Germinal center (tissue), 1 donor: Measurements from ENCODE around the gene CFL1.
"Not testable (repeated sequence)": the region's sequence is repeated elsewhere in the genome, so short reads cannot be mapped to it uniquely, and the experiment has no call there.

Experiments
- DNase-seq: peaks from one replicate; pipeline ENCODE4 v3.0.0; 2012; ENCODE audit warnings: mixed read lengths, low spot score

Gene CFL1

DNA sequence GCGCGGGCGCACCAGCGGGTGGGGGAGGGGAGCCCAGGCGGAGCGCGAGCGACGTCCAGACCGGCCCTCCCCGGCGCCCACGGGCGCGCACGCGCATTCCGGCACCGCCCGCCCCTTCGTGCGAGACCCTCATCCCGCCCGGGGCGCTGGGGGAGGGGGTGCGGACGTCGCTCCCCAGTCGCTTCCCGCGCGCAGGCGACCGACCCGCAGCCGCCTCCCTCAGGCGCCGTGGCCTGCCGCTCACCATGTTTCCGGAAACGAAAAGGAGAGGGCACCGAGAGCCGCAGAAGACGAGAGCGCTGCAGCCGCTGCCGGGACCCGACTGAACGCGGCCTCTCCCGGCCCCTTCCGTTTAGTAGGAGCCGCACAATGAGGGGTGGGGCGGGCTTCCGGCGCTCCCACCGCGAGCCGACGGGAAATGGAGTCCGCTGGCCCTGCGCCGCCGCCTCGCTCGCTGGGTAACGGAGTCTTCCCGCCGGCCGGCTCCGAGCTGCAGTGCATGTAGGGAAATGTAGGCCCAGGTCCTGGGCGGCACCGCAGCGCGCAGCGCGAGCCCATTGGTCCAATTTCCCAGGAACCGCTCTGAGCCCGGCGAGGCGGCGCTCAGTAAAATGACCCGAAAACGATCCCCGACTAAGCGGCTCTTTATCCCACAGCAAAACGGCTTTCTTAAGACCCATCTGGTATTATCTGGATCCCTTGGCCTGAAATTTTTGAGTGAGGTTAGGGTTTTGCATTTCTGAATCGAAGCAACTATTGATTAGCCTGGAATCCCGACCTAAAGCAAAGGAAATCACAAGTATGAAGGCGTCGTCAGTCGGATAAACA, at the start of gene CFL1:
Gene CFL1 (minus strand): TSS at position 328 of the 828 bp plus-strand sequence. CDS start 81 bp downstream, at position 247.
- peak; percentile 90 for DNase-seq

DNA sequence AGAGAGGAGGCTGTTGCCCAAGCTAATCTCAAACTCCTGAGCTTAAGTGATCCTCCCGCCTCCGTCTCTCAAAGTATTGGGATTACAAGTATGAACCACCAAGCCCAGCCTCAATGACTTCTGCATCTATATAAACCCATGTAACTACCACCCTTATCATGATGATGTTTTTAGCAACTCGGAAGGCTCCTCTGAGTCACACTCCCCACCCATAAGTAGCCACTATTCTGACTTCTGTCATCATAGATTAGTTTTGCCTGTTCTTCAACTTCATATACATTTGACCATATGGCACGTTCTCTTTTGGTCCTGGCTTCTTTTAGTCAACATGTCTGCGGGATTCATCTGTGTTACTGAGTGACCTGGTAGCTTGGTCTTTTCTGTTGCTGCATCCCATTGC, 48.6 kb upstream of the CFL1 start:
- DNase-seq = no peak

DNA sequence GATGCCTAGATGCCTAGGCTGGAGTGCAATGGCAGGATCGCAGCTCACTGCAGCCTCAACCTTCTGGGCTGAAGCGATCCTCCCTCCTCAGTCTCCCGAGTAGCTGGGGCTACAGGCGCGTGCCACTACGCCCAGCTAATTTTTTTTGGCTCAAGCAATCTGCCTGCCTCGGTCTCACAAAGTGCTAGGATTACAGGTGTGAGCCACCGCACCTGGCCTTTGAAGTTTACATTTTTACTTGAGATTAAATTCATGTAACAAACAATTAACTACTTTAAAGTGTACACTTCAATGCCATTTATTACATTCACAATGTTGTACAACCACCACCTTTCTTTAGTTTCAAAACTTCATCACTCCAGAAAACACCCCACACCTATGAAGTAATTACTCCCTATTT, 45.7 kb upstream of the CFL1 start:
- DNase-seq = no peak

DNA sequence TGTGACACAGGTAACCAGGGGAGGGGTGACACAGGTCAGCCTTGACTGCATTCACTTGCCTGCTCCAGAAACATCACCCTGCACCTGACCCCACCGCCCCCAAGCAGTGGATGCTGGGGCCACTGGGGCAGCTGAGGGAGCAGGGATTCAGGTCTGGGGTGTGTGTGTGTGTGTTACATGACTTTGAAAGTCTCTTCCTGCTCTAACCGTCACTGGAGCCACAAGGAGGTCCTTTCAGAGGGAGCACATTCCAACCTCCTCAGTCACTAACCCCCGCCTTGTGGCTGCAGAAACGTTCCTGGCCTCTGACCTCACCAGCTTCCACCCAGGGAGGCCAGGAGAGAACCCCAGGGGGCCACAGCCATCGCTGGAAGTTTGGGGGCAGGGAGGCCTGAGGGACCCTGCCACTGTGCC, 45.1 kb upstream of the CFL1 start:
- DNase-seq = no peak

DNA sequence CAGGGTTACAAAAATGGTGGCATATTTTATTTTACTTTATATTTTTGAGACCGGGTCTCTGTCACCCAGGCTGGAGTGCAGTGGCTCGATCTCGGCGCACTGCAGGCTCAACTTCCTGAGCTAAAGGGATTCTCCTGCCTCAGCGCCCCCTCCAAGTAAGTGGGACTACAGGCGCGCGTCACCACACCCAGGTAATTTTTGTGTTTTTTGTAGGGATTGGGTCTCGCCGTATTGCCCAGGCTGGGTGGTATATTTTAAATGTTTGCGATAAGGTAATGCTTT, 42.9 kb upstream of the CFL1 start:
- DNase-seq = no peak

DNA sequence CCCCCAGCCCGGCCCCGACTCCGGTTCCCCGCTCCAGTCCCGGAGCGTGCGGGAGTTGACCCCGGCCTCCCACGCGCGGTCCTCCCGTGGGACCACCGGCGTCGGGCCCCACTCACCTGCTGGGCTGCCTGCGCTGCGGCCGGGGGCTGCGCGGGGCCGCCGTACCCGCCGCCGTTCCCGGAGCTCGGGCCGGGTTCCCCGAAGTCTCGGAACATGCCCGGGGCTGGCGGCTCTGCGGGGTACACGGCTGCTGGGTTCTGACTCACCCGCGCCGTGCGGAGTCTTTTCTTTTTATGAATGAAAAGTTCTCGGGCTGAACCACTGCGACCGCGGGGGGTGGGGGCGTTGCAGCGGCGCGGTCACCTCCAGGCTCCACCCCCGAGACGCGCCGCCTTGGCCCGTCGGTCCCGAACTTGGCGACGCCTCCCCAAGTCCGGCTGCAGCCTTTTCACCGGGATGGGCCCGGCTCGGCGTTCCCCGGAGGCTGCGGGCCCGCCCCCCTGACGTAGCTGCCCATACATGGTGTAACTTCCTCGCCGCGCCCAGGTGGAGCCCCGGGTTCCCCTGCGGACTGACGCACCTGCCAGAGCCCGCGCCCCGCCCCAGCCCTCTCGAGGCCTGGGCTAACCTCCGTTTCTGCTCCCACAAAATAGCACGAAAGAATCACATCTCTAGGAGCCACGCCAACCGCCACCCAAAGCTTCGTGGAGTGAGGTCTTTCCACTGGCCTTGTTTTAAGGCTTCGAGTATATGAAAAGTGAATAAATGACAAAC, 42.3 kb upstream of the CFL1 start, which contains the start of gene FOSL1:
Gene FOSL1 (minus strand): TSS at position 264 of the 774 bp plus-strand sequence. CDS start 49 bp downstream, at position 215.
- peak; percentile 87 for DNase-seq

DNA sequence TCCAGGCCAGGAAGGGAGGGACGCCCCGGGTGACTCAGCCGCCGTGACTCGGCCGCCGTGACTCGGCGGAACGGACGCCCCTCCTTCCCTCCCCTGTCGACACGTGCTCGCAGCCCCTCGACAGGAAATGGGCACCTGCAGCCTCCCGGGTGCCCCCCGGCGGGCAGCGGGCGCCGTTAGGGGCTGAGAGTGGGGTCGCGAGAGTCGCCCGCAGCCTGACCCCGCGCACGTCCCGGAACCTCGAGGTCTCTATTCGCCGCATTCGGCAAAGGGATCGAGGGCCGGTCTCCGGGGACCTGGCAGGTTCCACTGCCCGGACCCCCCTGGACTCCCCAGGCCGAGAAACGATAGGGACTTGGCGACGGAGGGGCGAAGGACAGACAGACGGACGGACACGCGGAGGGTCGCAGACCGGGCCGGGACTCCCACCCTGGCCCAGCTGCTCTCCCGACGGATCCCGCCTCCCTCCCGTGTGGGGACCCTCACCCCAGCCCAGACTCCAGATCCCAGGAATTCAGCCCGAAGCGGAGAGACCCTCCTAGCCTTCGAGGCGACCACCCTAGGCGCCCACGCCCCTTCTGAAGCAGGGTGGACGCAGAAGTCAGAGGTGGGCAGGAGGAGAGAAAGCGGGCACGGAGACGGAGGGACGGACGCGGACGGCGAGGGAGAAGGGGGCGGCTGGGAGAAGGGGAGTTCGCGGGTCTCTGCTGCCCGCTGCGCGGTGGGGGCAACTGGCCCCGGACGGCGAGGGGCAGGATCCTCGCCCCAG, 41.6 kb upstream of the CFL1 start:
- DNase-seq = no peak

DNA sequence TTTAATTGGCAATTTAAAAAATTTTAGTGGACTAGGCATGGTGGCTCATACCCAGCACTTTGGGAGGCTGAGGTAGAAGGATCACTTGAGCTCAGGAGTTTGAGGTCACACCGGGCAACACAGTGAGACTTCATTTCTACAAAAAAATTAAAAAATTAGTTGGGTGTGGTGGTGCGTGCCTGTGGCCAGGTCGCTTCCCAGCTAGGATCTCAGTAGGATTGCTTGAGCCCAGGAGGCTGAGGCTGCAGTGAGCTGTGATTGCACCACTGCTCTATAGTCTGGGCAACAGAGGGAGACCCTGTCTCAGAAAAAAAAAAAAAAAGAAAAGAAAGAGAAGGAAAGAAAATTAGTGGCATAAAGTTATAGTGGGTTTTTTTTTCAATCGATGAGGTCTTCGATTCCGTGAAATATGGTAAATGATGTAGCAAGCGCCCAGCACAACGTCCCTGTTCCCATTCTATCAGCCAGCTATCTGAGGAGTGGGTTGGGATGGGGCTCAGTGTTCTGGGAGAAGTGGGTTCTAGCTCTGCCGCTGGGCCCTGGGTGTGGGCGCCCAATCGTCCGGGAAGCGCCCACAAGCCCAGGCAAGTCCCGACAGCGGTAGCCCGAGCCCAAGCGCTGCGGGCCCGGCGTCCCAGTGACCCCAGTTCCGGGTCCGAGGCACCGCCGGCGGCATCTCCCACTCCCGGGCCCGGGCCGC, 40.8 kb upstream of the CFL1 start:
- no peak for DNase-seq

DNA sequence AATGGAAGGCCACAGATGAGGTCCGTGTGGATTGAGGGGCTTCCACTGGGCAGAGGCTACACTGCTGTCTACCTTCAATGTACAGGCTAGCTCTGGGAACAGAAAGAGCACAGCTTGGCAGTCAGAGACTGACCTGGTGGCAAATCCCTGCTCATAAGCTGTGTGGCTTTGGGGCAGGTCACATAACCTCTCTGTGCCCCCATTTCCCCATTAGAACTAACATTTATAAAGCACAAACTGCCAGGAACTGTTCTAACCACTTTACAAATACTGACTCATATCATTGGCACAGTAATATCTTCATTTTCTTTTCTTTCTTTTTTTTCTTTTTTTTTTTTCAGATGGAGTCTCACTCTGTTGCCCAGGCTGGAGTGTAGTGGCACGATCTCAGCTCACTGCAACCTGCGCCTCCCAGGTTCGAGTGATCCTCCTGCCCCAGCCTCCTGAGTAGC, 39.1 kb upstream of the CFL1 start:
- no peak for DNase-seq

DNA sequence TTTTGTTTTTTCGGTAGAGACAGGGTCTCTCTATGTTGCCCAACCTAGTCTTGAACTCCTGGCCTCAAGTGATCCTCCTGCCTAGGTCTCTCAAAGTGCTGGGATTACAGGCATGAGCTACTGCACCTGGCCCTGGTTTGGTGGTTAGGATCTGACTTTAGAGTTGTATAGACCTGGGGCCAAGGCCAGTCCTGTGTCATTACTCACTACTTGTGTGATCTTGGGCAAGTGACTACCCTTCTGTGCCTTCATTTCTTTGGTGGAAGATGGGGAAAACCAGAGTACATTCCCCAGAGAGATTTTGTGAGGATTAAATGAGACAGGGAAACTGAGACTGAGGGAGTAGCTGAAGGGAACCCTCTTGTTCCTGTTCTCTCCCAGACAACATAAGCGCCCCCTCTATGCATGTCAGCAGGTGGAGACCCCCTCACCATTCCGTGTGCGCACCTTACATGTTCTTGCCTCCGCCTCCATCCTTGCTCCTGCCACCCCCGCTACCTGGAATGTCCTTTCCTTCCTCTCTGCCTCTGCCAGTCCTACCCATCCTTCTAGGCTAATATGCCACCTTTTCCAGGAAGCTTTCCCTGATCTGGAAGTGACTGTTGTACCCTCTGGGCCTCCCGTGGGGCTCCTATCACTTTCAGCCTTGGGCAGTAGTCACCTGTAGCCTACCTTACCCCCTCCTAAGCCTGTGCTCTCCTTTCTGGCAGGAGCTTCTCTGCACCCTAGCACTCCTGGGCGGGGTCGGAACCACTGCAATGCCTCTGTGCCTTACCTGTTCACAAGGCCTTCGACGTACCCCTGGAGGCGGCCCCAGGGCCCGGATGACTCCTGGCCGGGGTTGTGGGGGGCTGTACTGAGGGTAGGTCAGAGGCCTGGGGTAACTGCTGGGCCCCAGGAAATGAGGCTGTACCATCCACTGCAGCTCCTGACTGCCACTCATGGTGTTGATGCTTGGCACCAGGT, 38.3 kb upstream of the CFL1 start:
- DNase-seq = no peak

DNA sequence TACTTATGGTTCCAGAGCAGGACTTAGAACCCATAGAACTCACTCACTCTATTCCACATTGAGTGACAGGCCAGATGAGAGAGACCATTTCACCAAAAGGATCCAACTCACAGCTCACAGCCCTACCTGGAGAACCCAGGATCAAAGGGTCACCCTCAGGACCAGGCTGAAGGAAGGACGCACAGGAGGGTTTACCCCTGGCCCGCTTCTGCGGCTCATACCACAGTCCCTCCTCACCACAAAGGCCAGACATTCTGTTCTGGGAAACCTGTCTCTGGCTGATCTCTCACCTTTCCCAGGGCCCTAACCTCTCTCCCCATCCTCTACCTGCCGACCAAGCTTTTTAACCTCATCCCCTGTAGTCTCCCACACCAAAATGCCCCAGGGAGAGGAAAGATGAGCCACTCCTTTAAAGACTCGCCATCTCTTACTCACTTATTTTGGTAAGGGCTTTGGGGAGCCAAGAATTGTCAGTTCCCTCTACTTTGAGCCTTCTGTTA, 37.6 kb upstream of the CFL1 start:
- no peak for DNase-seq

DNA sequence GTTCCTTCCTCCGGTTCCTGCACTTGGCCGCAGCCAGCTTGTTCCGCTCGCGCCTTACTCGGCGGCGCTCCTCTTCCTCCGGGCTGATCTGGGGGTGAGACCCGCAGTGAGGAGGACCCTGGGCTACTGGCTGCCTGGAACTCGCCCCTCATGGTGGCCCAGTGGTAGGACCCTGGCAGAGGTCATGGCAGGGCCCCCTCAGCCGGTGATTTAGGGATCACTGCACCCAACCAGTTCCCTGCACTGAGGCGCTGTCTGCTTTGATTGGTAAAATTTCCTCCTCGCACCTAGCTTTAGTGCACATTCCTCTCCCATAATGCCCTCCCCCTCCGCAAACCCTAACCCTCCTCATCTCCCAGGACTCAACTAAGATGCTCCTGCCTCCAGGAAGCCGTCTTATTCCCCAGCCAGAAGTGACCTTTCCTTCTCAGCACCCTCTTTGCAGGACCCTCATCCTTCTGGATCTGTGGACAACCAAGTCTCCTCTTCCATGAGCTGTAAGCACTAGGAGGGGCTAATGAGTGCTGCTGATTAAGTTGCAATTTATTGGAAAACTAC, 36.1 kb upstream of the CFL1 start:
- DNase-seq = no peak

DNA sequence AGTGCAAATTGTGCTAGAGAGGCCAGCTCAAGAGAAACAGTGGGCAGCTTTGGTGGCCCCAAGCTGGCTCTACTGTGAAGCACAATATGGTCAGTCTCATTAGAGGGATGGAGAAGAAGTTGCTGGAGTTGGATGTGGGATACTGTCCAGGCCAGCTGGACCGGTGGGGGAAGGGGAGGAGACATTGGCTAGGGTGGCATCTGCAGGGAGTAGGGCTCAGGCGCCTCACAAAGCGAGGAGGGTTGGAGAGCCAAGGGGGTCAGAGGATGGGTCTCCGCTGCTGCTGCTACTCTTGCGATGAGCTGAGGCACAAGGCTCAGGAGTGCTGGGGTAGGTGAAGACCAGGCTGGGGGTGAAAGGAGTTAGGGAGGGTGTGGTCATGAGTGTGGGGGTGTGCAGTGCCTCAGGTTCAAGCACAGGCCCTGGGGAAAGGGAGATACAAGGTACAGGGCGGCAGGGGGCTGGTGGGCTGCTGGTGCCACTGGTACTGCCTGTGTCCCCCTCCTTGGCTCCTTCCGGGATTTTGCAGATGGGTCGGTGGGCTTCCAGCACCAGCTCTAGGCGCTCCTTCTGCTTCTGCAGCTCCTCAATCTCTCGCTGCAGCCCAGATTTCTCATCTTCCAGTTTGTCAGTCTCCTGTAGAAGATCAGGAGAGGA, 34.8 kb upstream of the CFL1 start:
- no peak for DNase-seq

DNA sequence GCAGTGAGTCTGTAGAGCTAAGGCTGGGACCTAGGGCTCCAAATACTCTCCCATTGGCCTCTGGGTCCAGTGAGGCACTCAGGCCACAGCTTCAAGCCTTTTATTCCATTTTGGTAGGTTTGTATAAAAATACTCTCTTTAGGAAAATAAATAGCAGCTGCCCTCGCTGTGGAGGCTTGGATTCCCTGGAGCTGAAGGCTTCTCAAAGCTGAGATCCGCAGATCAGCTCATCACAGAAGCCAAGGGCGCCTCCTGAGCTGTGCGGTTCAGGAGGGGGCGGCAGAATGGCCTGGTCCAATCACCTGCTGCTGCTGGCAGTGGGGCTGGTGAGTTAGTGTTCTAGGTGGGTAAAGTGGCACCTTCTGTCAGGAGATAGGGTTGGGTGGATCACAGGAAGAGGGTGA, 34.2 kb upstream of the CFL1 start:
- DNase-seq = not testable (repeated sequence)

DNA sequence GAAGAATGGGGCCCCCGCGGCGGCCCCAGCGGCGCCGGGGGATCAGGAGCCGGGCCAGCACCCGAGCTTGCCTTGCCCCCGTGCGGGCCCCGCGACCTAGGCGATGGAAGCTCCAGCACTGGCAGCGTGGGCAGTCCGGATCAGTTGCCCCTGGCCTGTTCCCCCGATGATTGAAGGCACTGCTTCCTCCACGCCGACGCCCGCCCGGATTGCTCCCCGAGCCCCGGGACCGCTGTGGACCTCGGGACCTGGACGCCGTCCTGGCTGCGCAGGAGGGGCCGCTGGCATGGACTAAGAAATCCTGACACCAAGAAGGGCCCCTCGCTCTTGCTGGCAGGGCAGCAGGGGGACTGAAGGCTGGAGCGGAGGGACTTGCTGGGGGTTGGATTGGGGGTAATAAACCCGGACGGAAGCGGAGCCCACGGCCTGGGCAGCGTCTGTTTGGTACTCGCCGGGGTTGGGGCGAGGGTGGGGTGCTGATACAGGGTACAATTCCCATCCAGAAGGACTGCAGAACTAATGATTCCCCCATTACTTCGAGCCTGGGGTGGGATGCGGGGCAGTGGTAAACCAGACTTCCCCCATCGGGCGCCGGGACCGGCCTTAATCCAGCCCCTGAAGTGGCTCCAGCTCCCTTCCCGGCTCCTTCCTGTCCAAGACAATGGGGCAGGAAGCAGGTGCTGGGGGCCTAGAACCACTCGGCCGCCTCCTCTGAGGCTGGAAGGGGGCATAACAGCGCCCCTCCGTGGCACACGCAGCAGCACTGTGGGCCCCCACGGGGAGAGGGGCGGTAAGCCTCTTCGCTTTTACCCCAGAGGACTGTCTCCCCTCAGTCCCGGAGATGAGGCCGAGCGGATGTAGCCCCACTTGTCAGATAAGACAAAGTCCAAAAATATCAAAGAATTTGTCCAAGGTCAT, 33.5 kb upstream of the CFL1 start:
- no peak for DNase-seq

DNA sequence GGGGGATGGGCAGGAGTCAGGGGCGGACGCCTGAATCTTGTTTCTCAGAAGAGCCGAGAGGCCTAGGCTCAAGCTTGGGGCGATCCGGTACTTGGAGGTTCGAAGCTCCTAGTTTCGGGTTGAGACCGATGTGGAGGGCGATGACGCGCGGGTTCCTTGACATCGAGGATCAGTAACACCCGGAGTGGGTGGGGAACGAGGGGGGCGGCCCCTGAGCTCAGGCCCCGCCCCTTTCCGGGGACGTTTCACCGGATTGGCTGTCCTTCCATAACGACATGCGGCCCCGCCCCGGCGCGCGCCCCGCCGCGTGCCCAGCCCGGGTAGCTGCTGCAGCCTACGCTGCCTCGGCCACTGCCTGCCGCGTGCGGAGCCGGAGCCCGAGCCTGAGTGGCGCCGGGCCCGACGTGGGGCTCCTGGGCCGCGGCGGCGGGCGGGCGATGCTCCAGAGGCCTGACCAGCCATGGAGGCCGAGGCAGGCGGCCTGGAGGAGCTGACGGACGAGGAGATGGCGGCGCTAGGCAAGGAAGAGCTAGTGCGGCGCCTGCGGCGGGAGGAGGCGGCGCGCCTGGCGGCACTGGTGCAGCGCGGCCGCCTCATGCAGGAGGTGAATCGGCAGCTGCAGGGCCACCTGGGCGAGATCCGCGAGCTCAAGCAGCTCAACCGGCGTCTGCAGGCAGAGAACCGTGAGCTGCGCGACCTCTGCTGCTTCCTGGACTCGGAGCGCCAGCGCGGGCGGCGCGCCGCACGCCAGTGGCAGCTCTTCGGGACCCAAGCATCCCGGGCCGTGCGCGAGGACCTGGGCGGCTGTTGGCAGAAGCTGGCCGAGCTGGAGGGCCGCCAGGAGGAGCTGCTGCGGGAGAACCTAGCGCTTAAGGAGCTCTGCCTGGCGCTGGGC, 32.6 kb upstream of the CFL1 start, which contains the start of gene CCDC85B:
Gene CCDC85B (plus strand): TSS at position 350 of the 895 bp plus-strand sequence. CDS start 111 bp downstream, at position 461.
- peak; percentile 97 for DNase-seq

DNA sequence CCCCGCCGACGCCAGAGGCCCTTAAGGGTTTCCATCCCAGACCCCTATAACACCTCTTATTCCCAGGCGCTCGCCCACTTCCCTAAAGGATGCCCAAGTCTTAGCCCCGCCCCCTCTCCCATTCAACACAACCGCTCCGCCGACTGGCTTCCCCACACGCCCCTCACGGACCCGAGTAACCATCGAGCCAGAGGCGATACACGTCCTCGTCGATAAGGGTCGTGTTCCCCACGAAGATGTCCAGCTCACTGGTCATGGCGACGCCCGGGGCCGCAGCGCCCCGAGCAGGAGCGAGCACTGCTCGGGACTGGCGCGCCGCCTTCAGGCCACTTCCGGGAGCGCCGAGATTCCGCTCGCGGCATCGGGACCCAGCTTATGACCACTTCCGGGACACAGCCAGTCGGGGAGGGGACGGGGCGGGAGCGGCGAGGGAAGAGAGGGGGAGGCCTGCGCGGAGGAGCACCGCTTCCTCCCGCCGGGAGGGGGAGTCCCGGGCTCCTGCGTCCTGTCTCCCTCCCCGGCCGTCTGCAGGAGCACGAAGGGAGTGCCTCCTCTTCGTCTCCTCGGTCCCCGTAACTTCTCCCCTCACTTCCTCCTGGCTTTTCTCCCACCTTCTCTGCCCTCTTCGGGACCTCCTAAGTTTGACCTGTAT, 30.3 kb upstream of the CFL1 start, which contains the start of gene FIBP:
Gene FIBP (minus strand): TSS at position 309 of the 652 bp plus-strand sequence. CDS start 53 bp downstream, at position 256.
- peak; percentile 96 for DNase-seq
